ENCODE measurements around the gene HECA.
"Not testable (repeated sequence)": the region's sequence is repeated elsewhere in the genome, so short reads cannot be mapped to it uniquely, and the experiment has no call there.

The HECA gene

DNA sequence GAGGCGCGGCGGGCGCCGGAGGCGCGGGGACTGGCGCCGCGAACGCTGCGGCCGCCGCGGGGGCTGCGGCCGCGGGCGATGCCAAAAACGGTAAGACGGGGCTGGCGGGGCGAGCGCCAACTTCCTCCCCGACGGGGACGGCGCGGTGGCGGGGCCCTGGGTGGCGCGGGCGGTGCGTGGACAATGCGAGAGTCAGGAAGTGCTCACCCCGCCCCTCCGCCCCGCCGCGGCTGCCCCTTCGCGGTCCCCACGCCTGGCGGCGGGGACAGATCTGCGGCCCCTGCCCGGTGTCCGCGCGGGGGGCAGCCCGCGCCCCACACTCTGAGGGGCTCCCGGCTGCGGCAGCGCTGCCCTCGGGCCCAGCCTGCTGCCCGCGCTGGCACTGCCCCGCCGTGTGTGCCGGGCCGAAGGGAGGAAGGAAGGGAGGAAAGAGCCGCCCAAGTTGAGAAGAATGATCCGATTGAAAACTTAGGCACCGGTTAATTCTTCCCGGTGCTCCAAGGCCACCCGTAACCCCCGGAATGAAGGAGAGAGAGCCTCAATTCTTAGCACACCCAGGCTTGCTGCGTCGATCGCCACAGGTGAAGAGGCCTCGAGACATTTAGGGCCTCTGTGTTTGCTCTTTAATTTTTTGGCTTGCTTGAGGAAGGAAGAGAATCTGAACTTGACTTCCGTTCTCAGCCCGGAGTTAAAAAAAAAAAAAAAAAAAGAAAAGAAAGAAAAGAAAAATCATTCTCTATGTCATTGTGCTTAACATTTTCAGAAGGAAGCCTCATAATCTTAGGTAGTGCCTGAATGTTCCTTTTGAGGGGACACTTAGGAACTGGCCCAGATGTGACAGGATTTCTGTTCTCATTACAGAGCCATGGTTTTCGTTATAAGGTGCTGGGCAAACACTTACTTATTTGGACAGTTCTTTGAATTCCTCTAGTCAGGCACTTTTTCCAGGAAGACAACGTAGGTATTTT lies 982 bp downstream of the HECA start:
- DNase-seq, result no peak

GRCh38 chr6:139137706-139138105 lies 2.8 kb downstream of the HECA start:
- DNase-seq, result no peak

GRCh38 chr6:139140854-139141253 lies 6.0 kb downstream of the HECA start:
- not testable (repeated sequence) for DNase-seq

GRCh38 chr6:139142262-139142661 lies 7.4 kb downstream of the HECA start:
- DNase-seq, result no peak

- DNase-seq, result no peak
These were observed 8.2 kb downstream of the HECA start for GRCh38 chr6:139143111-139143510.

DNA sequence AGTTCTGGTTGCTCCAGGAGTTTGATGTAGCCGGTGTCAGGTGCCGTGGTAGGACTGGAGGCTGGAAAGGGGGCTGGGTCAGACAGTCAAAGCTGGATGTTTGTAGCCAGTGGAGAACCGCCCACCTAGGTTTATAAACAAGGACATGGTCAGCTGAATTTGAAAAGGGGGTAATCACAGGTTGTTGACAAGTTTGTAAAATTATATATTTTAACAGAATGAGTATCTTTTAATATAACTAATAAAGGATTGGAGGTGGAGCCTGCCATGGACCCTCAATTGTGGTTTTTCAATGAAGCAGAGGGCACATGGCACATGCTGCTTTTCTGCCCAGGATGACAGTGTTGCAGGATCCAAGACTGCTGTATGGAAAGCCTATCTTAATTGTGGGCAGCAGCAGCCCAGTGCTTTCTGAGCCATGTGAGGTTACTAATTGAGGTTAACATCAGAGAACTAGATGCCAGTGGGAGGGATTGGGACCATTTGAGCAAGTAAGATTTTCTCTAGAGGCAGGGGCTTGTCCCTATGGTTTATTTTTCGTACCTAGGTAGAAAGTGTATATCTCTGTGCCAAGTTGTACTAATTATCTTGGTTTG lies 9.7 kb downstream of the HECA start:
- DNase-seq, result no peak

- DNase-seq, result no peak
These were observed 10.8 kb downstream of the HECA start for GRCh38 chr6:139145661-139146060.

- DNase-seq, result no peak
These were observed 11.4 kb downstream of the HECA start for GRCh38 chr6:139146317-139146726.

GRCh38 chr6:139147628-139148027 lies 12.7 kb downstream of the HECA start:
- DNase-seq, result no peak

DNA sequence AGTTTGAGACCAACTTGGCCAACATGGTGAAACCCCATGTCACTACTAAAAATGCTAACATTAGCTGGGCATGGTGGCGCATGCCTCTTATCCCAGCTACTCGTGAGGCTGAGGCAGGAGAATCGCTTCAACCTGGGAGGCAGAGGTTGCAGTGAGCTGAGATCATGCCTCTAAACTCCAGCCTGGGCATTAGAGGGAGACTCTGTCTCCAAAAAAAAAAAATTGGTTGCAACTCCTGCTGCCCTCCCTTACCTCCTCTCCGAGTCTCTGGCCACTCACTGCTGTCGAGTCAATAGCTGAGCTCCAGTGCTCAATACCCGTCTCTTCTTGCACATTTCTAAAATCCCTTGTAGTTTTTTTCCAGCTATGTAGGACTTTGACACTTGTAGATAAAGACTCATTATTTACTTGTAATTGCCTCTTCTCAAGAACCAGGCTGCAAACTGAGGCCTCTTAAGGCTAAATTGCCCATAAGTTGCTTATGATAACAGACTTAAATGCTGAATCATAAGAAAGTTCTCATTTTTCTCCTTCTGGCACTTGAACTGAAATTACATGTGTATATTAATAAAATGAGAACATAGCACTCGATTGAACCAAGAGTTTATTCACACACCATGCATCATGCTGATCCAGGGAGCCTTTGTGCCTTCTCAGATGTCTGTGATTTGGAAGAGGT lies 13.8 kb downstream of the HECA start:
- DNase-seq, result no peak

DNA sequence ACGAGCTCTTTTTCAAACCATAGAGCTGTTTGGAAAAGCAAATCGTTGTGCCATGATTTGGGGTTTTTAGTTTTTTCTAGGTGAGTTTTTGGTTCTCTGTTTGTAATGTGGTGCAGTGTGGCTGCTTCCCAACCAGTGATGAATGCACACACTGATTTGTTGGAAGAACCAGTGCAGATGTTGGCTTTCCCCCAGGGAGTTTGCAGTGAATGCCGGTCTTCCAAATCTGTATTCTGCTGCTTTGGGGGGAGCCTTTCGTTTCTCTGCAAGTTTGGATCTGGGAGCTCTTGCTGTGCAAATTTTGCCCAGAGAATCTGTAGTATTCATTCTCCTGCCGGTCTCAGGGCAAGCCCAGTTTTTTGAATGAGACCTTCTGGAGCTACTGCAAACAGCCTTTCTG lies 14.5 kb downstream of the HECA start:
- no peak for DNase-seq

DNA sequence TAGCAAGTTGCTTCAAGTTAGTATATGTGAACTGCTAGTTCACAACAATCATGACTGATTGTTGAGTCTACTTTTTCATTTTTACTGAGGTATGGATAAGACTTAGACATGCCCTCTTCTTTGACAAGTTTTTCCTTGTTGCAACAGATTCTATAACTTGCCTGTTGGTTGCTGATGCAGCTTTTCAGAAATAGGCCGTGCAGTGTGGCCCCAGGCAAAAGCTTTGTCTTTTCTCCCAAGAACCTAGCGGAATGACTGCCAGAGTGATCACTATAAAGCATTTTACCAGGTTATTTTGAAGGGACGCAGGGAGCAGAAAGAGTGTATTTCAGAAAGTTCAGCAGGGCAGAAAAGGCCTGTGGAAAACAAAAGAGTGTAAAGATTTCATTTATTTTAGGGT lies 16.0 kb downstream of the HECA start:
- DNase-seq, result no peak

DNA sequence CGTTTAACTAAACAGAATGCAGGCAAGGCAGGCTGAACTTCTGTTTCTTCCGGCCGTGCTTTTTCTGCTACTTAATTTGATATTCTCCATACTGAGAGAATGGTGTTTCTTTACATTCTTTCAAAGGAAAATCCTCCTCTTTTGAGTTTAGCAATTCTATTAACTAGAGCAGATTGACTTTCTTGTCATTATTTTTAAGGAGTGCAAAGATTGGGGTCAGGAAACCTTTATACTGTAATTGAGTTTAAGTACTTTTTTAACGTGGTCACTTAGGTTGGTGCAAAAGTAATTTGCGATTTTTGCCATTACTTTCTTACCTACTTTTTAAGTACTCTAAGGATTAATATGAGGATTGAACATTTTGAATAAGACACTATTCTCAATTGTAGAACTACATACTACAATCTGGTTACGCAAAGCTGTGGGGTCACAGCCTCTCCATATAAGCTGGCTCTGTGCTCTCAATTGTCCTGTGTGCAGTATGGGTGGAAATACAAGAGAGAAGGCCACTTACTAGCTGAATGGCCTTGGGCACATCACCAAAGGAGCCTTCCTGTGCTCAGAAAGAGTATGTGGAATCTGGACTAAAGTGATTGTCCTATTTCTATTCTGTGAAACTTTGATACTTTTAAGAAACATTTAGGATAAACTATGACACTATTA lies 16.7 kb downstream of the HECA start:
- DNase-seq, result no peak

DNA sequence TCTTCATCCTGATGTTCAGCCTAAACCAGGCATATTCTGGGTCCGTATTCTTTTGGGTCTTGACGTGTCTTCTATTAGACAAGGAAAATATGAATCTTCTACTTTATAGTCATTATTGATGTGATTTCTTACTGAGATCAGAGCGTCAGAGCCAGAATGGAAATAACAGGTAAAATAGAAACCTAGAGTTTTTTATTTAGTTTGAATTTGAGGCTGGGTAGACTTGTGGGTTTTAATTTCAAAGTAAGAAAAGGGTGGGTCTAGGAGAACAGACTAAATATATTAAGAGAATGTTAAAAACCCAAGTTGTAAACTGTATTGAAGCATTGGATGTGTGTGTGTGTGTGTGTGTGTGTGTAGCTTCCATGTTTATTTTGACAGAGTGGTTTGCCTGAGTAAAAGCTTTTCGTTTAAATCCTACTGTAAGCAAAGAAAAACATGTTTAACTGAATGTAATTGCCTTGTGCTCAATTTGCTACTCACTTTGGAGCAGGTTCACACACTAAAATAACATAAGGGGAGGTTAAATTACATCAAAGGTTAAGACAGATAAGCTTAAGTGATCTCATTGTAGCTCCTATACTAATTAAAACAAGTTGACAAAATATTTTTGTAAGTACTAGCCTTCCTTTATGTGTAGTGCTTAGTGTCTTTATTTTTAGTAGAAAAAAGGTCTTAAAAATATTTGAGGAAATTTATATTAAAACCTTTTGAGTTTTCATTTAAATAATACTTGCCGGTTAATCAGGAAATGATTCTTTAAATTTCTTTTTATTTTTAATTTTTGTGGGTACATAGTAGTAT lies 17.4 kb downstream of the HECA start:
- no peak for DNase-seq

- DNase-seq, result no peak
These were observed 18.0 kb downstream of the HECA start for GRCh38 chr6:139152892-139153271.

DNA sequence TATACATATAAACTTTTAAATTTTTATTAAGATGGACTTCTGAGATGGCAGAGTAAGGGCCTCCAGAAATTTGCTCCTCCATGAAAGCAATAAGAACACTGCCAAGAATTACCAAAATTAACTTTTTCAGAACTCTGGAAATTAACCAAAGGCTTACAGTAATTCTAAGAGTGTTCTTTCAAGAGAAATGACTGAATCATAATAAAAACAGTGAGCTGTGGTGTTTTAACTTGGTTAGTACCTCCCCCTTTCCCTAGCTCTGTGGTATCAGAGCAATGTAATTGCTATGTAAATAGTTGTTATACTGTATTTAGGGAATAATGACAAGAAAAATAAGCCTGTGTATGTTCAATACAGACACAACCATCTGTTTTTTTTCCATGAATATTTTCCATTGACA lies 19.0 kb downstream of the HECA start:
- DNase-seq, result no peak

GRCh38 chr6:139154881-139155547 lies 20.1 kb downstream of the HECA start:
- DNase-seq, result no peak

DNA sequence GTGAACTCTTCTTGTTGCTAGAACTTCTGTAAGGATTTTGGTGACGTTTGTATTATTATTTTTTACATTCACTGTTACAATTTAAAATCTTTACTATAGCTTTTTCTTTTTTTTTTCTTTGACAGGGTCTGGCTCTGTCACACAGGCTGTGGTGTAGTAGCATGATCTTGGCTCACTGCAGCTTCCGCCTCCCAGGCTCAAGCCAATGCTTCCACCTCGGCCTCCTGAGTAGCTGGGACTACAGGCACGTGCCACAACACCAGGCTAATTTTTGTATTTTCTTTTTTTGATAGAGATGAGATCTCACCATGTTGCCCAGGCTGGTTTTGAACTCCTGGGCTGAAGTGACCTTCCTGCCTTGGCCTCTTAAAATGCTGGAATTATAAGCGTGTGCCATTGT lies 21.2 kb downstream of the HECA start:
- DNase-seq, result no peak

- no peak for DNase-seq
These were observed 21.7 kb downstream of the HECA start for GRCh38 chr6:139156551-139156950.

DNA sequence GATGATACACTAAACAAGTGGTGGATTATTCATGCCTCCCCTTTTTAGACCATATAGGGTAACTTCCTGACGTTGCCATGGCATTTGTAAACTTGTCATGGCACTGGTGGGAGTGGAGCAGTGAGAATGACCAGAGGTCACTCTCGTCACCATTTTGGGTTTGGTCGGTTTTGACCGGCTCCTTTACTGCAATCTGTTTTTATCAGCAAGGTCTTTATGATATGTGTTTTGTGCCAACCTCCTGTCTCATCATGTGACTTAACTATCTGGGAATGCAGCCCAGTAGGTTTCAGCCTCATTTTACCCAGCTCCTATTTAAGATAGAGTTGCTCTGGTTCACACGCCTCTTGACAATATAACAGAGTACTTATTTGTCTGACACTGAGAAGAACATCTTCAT lies 22.2 kb downstream of the HECA start:
- DNase-seq, result not testable (repeated sequence)

- no peak for DNase-seq
These were observed 24.1 kb downstream of the HECA start for GRCh38 chr6:139159016-139159415.

DNA sequence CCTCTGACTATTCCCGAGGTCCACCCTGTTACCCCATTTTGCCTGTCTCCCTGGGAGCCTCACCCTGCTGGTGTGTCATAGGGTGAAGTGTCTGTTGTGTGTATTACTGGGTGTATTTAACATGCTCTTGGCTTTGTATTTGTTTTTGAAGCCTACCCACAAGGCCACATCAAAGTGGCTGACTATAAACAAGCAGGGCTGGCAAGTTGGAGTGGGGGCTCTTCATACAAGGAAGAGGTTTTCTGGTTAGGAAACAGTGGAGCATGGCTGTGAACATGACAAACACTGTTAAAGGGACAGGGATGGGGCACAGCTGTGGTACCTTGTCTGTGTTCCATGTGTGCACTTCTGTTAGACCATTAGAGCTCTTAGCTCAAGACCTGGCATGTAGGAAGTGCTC lies 26.3 kb downstream of the HECA start:
- DNase-seq, result no peak
